ENCODE results near the gene LRRC15.

DNA sequence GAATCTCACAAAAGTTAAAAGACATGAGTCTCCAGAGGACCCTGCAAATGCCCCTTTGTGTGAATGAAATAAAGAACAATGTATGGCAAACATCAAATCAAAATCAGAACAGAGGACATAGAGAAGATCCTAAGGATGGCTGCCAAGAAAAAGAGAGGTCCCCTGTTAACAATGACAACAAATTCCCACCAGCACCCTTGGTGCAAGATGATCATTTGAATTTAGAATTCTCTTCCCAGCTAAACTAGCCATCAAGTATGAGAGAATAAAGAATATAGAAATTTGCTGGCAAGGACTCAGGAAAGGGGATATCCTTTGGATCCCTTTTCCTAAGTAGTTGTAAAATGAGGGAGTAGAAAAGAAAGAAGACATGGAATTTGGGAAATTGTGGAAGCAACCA is 21.3 kb upstream of the LRRC15 start:
- TF ChIP-seq, protein P1, sequence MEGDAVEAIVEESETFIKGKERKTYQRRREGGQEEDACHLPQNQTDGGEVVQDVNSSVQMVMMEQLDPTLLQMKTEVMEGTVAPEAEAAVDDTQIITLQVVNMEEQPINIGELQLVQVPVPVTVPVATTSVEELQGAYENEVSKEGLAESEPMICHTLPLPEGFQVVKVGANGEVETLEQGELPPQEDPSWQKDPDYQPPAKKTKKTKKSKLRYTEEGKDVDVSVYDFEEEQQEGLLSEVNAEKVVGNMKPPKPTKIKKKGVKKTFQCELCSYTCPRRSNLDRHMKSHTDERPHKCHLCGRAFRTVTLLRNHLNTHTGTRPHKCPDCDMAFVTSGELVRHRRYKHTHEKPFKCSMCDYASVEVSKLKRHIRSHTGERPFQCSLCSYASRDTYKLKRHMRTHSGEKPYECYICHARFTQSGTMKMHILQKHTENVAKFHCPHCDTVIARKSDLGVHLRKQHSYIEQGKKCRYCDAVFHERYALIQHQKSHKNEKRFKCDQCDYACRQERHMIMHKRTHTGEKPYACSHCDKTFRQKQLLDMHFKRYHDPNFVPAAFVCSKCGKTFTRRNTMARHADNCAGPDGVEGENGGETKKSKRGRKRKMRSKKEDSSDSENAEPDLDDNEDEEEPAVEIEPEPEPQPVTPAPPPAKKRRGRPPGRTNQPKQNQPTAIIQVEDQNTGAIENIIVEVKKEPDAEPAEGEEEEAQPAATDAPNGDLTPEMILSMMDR (IDR thresholded peaks at IDR 0.05) = no peak
- TF ChIP-seq, protein P2, sequence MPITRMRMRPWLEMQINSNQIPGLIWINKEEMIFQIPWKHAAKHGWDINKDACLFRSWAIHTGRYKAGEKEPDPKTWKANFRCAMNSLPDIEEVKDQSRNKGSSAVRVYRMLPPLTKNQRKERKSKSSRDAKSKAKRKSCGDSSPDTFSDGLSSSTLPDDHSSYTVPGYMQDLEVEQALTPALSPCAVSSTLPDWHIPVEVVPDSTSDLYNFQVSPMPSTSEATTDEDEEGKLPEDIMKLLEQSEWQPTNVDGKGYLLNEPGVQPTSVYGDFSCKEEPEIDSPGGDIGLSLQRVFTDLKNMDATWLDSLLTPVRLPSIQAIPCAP (CRISPR knock-in tag; IDR thresholded peaks at IDR 0.05) = no peak
- TF ChIP-seq ZNF671 (CRISPR knock-in tag; IDR thresholded peaks at IDR 0.05) = no peak
- no peak for TF ChIP-seq CREB1 (CRISPR knock-in tag; IDR thresholded peaks at IDR 0.05)
- no peak for TF ChIP-seq ZNF121 (CRISPR knock-in tag; IDR thresholded peaks at IDR 0.05)
- no peak for TF ChIP-seq JAZF1 (CRISPR knock-in tag; IDR thresholded peaks at IDR 0.05)
- TF ChIP-seq ESRRA (CRISPR knock-in tag; IDR thresholded peaks at IDR 0.05; ENCODE audit: borderline replicate concordance) = no peak
- TF ChIP-seq SP1 (CRISPR knock-in tag; conservative IDR thresholded peaks at IDR 0.05) = no peak

Data from WTC11 (cell line).